IPS-20b (cell line): ENCODE measurements around the gene RASA3.
"Not testable (repeated sequence)": the region's sequence is repeated elsewhere in the genome, so short reads cannot be mapped to it uniquely, and the experiment has no call there.

ENCODE experiments used
- H3K27ac ChIP-seq: one replicate; pipeline ENCODE4 v1.5.1; 2013; ENCODE audit warnings: low read length
- H3K27me3 ChIP-seq: 2 replicates; pipeline ENCODE4 v1.6.1; 2013; ENCODE audit warnings: mild to moderate bottlenecking, low read length, inconsistent platforms; ENCODE audit not compliant: insufficient read depth
- H3K36me3 ChIP-seq: 2 replicates; pipeline ENCODE4 v1.6.1; 2013; ENCODE audit warnings: low read depth, mild to moderate bottlenecking, inconsistent platforms, low read length, moderate library complexity; ENCODE audit not compliant: insufficient read depth
- H3K4me1 ChIP-seq: 2 replicates; pipeline ENCODE4 v1.6.1; 2013; ENCODE audit warnings: mild to moderate bottlenecking, control low read depth, inconsistent platforms, low read length, moderate library complexity; ENCODE audit not compliant: insufficient read depth
- H3K4me3 ChIP-seq: 2 replicates; pipeline ENCODE4 v1.5.1; 2013; ENCODE audit warnings: mild to moderate bottlenecking, low read length, inconsistent platforms
- H3K9ac ChIP-seq: 2 replicates; pipeline ENCODE4 v1.6.1; 2013; ENCODE audit warnings: low read depth, mild to moderate bottlenecking, inconsistent platforms, low read length, moderate library complexity
- H3K9me3 ChIP-seq: 2 replicates; pipeline ENCODE4 v1.6.1; 2013; ENCODE audit warnings: mild to moderate bottlenecking, low read depth, low read length, inconsistent platforms; ENCODE audit not compliant: insufficient read depth

RASA3 gene

DNA sequence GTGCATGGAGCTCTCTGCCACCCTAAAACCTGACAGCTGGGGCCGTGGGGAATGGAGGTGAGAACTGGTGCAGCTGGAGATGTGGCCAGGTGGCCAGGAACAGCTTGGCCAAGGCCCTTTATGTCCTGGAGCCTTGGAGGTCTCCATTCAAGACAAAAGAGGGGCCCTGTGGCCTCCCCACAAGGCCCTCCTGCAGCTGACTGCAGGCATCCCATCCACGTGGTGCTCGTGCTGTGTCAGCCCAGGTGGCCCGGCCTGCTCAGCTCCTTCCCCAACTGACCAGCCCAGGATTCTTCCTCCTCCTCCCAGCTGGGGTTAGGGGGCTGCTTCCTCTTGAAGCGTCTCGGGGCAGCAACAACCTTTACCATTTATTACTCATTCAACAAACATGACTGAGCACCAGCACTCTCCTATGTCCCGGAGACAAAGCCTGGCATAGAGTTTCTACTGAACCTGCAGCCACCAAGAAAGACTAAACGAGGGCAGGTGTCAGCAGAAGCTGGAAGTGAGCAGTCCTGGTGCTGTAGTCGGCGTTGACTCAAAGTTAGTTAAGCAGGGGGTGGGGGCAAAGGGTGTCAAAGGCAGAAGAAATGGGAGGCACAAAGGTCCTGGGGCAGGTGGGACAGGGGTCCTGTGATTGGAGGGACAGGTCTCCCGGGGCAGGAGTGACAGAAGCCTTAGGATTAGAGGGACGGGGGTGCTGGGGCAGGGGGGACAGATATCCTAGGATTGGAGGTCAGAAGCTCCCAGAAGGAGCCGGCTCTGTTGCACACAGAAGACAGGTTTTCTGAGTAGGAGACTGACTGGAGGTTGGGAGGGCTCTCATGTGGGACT is 135.3 kb downstream of the RASA3 start:
- no peak overlapping the region for H3K4me3 ChIP-seq
- H3K9ac ChIP-seq, result no peak overlapping the region
- H3K36me3 ChIP-seq, result no peaks in the 10 kb centered on the region
- H3K27ac ChIP-seq, result no peak overlapping the region
- no peaks in the 10 kb centered on the region for H3K4me1 ChIP-seq
- no peaks in the 10 kb centered on the region for H3K27me3 ChIP-seq
- no peaks in the 10 kb centered on the region for H3K9me3 ChIP-seq

- no peaks in the 10 kb centered on the region; the same call in 1 of the 2 replicates for H3K9me3 ChIP-seq
These were observed 136.1 kb downstream of the RASA3 start for GRCh38 chr13:113996081-113996911.

DNA sequence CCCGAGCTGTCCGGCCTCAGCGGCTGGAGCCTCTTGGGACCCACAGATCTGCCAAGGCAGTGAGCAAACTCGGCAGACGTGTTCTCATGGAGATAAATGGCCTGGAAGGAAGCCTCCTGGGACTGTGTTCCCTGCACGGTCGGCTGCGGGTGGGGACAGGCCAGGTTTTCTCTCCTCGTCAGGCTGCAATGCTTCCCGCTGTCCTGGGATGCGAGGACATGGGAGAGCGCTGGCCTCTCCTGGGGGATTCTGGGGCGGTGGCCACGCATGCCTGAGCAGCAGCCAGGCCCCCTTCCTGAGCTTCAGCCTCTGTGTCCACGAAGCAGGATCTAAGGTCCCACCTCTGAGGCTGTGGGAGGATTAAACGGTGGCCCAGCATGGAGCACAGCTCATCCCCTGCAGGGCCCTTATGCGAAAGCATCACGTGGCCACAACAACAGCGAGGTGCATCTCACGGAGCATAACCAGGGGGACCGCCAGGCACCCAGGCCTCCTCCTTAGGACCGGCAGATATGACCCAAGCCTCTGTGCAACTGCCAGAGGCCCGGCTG is 137.3 kb downstream of the RASA3 start:
- Histone ChIP-seq H3K27me3 (no peaks in the 10 kb centered on the region), H3K4me1 (no peaks in the 10 kb centered on the region), H3K27ac (no peak overlapping the region), H3K36me3 (peaks cover 11% of the 10 kb centered on the region; the same call in 1 of the 2 replicates), H3K9me3 (peaks cover 4% of the 10 kb centered on the region; the same call in 1 of the 2 replicates), H3K4me3 (no peak overlapping the region), H3K9ac (no peak overlapping the region)

More at GRCh38 chr13:113996081-113996911, 136.1 kb downstream of the RASA3 start:
- Histone ChIP-seq H3K9ac (no peak overlapping the region), H3K27ac (no peak overlapping the region), H3K36me3 (0 out of 2 replicates have a peak, but pooled peaks cover 4% of the 10 kb centered on the region), H3K4me1 (no peaks in the 10 kb centered on the region), H3K4me3 (no peak overlapping the region), H3K27me3 (no peaks in the 10 kb centered on the region)

GRCh38 chr13:113992276-113993005 is 140.0 kb downstream of the RASA3 start:
- no peaks in the 10 kb centered on the region for H3K4me1 ChIP-seq
- peaks cover 15% of the 10 kb centered on the region; the same call in 1 of the 2 replicates for H3K36me3 ChIP-seq
- no peaks in the 10 kb centered on the region for H3K27me3 ChIP-seq
- H3K9ac ChIP-seq, result no peak overlapping the region; the same call in 1 of the 2 replicates
- H3K9me3 ChIP-seq, result peaks cover 4% of the 10 kb centered on the region; the same call in 1 of the 2 replicates
- no peak overlapping the region for H3K4me3 ChIP-seq
- H3K27ac ChIP-seq, result no peak overlapping the region

- H3K9ac ChIP-seq, result no peak overlapping the region
These were observed 140.7 kb downstream of the RASA3 start for GRCh38 chr13:113991676-113992179.

DNA sequence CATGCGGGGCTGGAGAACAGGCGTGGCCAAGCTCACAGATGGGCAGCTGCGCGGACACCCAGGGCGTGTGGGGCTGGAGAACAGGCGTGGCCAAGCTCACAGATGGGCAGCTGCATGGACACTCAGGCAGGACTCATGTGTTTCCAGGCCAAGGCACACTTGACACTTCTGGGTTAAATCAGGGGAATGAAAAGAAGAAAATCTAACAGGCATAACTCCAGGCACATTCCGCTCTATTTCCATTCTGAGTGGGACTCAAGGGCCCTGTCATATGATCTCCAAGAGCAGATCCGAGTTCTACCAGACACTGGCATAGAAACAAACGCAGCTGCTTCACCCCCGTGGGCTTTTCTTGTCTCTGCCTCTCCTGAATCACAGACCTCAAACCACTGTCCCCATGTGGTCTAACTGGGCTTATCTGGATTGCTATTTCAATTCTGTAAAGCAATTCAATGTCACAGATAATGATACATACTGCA is 141.2 kb downstream of the RASA3 start:
- Histone ChIP-seq H3K4me1 (no peaks in the 10 kb centered on the region), H3K4me3 (no peak overlapping the region), H3K27ac (no peak overlapping the region), H3K9ac (no peak overlapping the region), H3K27me3 (no peaks in the 10 kb centered on the region), H3K9me3 (peaks cover 4% of the 10 kb centered on the region; the same call in 1 of the 2 replicates), H3K36me3 (peaks cover 15% of the 10 kb centered on the region; the same call in 1 of the 2 replicates)

More at GRCh38 chr13:113991676-113992179, 140.7 kb downstream of the RASA3 start:
- peaks cover 4% of the 10 kb centered on the region; the same call in 1 of the 2 replicates for H3K9me3 ChIP-seq
- H3K4me1 ChIP-seq, result no peaks in the 10 kb centered on the region
- no peak overlapping the region for H3K27ac ChIP-seq
- no peak overlapping the region for H3K4me3 ChIP-seq
- peaks cover 15% of the 10 kb centered on the region; the same call in 1 of the 2 replicates for H3K36me3 ChIP-seq
- H3K27me3 ChIP-seq, result no peaks in the 10 kb centered on the region

DNA sequence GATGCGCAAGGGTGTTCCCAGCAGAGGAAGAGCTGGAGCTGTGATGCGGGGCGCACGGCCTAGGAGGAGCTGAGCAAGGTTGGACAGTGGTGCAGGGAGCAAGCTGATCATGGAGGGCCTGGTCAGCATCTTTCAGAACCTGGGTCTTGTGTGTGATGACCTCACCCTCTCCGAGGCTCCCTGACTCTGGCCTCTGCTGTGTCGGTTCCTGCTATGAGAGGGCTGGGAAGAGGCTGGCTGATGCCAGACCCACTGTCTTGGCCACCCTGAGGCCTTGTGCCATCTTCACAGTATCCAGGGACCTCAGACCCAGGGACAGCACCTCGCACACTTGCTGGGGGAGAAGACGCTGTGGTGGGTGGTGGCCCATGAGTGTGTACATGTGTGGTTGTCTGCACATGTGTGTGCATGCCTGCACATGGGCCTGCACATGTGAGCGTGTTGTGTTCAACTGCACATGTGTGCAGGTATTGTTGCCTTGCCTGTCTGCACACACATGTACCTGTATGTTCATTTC is 142.0 kb downstream of the RASA3 start:
- Histone ChIP-seq H3K36me3 (peaks cover 15% of the 10 kb centered on the region; the same call in 1 of the 2 replicates), H3K9me3 (peaks cover 4% of the 10 kb centered on the region; the same call in 1 of the 2 replicates), H3K4me3 (no peak overlapping the region), H3K27me3 (no peaks in the 10 kb centered on the region), H3K9ac (no peak overlapping the region), H3K27ac (no peak overlapping the region), H3K4me1 (no peaks in the 10 kb centered on the region)

DNA sequence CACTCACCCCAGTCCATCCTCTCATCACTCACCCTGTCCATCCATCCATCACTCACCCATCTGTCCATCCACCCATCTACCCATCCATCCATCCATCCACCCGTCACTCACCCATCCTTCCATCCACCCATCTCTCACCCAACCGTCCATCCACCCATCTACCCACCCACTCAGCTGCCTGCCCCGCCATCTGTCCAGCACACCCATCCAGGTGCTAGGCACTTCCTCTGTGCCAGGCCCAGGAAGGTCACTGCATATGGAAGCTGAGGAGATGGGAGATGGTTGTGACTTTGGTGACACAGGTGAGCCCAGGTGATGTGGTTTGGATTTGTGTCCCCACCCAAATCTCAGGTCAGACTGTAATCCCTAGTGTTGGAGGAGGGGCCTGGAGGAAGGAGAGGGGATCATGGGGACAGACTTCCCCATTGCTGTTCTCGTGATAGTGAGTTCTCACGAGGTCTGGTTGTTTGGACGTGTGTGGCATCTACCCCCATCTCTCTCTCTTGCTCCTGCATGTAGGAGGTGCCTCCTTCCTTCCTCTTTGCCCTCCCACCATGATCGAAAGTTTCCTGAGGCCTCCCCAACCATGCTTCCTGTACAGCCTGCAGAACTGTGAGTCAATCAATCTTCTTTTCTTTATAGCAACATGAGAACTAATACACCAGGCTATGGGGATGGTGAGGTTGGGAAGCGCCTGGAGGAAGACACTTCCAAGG is 142.7 kb downstream of the RASA3 start:
- no peak overlapping the region for H3K4me3 ChIP-seq
- no peaks in the 10 kb centered on the region for H3K4me1 ChIP-seq
- no peaks in the 10 kb centered on the region for H3K27me3 ChIP-seq
- no peak overlapping the region for H3K9ac ChIP-seq
- H3K9me3 ChIP-seq, result peaks cover 4% of the 10 kb centered on the region; the same call in 1 of the 2 replicates
- peaks cover 15% of the 10 kb centered on the region; the same call in 1 of the 2 replicates for H3K36me3 ChIP-seq
- H3K27ac ChIP-seq, result no peak overlapping the region

- H3K4me3 ChIP-seq, H3K9ac ChIP-seq, H3K4me1 ChIP-seq, H3K9me3 ChIP-seq, H3K27ac ChIP-seq, H3K27me3 ChIP-seq: not testable (repeated sequence)
- peaks cover 15% of the 10 kb centered on the region; the same call in 1 of the 2 replicates for H3K36me3 ChIP-seq
These were observed 143.6 kb downstream of the RASA3 start for GRCh38 chr13:113988859-113989258.

DNA sequence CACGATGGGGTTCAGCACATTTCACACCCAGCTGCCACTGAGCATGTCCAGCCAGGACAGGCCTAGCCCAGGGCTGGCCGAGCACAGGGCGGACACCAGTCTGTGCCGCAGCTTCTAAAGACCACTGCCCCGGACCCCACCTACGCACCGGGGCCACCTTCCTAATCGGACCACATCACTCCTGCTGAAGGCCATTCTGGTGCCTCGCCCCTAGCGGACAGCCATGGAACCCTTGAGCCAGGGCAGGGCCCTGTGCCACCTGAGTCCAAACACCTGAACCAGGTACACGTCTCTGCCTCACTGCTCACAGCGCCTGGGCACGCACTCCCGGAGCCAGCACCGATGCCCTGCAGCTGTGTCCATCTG is 150.1 kb downstream of the RASA3 start:
- Histone ChIP-seq H3K27ac (no peak overlapping the region), H3K27me3 (no peaks in the 10 kb centered on the region), H3K36me3 (no peaks in the 10 kb centered on the region; the same call in 1 of the 2 replicates), H3K9me3 (no peaks in the 10 kb centered on the region), H3K4me3 (no peak overlapping the region), H3K4me1 (no peaks in the 10 kb centered on the region; the same call in 1 of the 2 replicates), H3K9ac (no peak overlapping the region)
